Neural crest cell (in vitro differentiated cells): Measurements from ENCODE around the gene PEX5L. TPM values are rescaled to one million over a fixed set of nuclear protein-coding genes. Genes with fewer than 3 reads are reported as not detected.

Experiments used
- DNase-seq: peaks from one replicate; pipeline ENCODE4 v3.0.0; 2021; ENCODE audit warnings: low read depth, mixed read lengths, low spot score
- H3K27ac Mint-ChIP-seq: one replicate; pipeline ENCODE4 v1.8.0; 2021; ENCODE audit warnings: mild to moderate bottlenecking, mixed read lengths; ENCODE audit not compliant: unreplicated experiment
- H3K27me3 Mint-ChIP-seq: 2 replicates; pipeline ENCODE4 v1.8.0; 2021; ENCODE audit warnings: low read depth, mild to moderate bottlenecking, mixed read lengths
- H3K36me3 Mint-ChIP-seq: 2 replicates; pipeline ENCODE4 v1.8.0; 2021; ENCODE audit warnings: low read depth, mild to moderate bottlenecking, mixed read lengths
- H3K4me1 Mint-ChIP-seq: 2 replicates; pipeline ENCODE4 v1.8.0; 2021; ENCODE audit warnings: mixed read lengths
- H3K4me3 Mint-ChIP-seq: one replicate; pipeline ENCODE4 v1.8.0; 2021; ENCODE audit warnings: mild to moderate bottlenecking, mixed read lengths
- H3K9me3 Mint-ChIP-seq: 2 replicates; pipeline ENCODE4 v1.8.0; 2021; ENCODE audit warnings: mixed read lengths
- total RNA-seq: library from RNA; stranded (reverse); gene quantifications from 2 replicates; pipeline ENCODE4 v1.2.1, GENCODE V29; 2021
- TF ChIP-seq, protein P1 (sequence below): fragments of 200-600 bp; sonication (generic); conservative IDR thresholded peaks from 2 replicates; pipeline ENCODE4 v1.5.0; 2021; ENCODE audit warnings: antibody characterized with exemption, mild to moderate bottlenecking

The PEX5L gene
- total RNA-seq, 1 donor from 2014 or later, result 0.96 TPM

DNA sequence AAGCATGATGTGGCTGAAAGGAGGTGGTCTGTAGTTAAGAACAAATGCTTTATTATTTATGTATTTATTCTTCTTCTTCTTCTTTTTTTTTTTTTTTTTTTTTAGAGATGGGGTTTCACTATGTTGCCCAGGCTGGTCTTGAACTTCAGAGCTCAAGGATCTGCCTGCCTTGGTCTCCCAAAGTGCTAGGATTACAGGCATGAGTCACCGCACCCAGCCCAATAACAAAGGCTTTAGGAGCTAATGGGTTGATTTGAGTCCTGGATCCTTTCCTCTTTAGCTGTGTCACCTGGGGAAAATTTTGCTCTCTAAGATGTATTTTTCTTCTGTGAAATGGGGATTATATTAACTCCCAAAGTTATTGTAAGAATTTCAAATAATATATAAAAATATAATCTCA, 168.8 kb downstream of the PEX5L start:
- DNase-seq, result no peak
- no peaks in the 10 kb centered on the region for H3K4me1 Mint-ChIP-seq

DNA sequence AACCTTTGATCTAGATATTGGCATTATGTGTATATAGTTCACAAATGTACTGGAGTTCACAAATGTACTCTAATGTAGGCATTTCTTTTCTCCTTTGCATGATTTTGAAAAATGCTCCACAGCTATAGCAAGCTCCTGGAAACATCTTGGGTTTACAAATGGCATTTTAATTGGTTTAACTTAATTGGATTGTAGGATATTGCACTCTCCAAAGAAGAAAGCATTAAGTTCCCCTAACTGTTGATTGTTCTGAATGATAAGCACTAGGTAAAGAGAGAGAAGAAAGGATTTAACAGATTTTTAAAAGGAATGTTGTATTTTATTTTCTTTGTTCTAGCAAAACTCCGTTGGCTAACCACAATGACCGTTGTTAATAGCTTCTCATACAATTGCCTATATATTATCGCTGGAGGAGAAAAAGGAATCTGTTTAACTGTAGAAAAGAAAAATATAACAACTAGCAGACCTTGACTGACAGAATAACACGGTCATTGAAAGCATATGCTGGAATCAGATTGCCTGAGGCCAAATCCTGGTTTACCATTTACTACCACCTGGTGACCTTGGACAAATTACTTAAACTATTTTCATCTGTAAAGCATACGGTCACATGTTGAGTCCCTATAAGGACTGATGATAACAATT, 170.8 kb downstream of the PEX5L start:
- Mint-ChIP-seq H3K9me3 (peaks cover 2% of the 10 kb centered on the region), H3K27ac (no peak overlapping the region), H3K36me3 (no peaks in the 10 kb centered on the region), H3K4me3 (no peak overlapping the region), H3K4me1 (no peaks in the 10 kb centered on the region), H3K27me3 (no peaks in the 10 kb centered on the region)
- TF ChIP-seq, protein P1, sequence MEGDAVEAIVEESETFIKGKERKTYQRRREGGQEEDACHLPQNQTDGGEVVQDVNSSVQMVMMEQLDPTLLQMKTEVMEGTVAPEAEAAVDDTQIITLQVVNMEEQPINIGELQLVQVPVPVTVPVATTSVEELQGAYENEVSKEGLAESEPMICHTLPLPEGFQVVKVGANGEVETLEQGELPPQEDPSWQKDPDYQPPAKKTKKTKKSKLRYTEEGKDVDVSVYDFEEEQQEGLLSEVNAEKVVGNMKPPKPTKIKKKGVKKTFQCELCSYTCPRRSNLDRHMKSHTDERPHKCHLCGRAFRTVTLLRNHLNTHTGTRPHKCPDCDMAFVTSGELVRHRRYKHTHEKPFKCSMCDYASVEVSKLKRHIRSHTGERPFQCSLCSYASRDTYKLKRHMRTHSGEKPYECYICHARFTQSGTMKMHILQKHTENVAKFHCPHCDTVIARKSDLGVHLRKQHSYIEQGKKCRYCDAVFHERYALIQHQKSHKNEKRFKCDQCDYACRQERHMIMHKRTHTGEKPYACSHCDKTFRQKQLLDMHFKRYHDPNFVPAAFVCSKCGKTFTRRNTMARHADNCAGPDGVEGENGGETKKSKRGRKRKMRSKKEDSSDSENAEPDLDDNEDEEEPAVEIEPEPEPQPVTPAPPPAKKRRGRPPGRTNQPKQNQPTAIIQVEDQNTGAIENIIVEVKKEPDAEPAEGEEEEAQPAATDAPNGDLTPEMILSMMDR, result no peak
- DNase-seq, result no peak

More for the DNA sequence above, 168.8 kb downstream of the PEX5L start:
- Mint-ChIP-seq H3K9me3 (peaks cover 2% of the 10 kb centered on the region), H3K27me3 (no peaks in the 10 kb centered on the region), H3K4me3 (no peak overlapping the region), H3K27ac (no peak overlapping the region), H3K36me3 (no peaks in the 10 kb centered on the region)
- TF ChIP-seq, protein P1, result no peak

DNA sequence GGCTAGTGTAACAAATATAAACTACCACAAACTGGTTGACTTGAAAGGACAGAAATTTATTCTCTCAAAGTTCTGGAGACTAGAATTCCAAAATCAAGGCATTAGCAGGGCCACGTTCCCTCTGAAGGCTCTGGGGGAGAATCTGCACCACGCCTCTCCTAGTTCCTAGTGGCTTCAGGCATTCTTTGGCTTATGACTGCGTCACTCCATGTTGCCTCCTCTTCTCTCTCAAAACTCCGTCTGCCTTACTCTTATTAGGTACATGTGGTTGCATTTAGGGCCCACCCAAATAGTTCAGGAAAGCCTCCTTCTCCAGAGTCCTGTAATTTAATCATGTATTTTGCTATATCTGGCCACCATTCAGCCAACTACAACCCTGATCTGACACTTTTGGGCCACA, 174.8 kb downstream of the PEX5L start:
- Mint-ChIP-seq H3K4me3 (no peak overlapping the region), H3K36me3 (no peaks in the 10 kb centered on the region), H3K27me3 (no peaks in the 10 kb centered on the region), H3K9me3 (peaks cover 2% of the 10 kb centered on the region), H3K4me1 (no peaks in the 10 kb centered on the region), H3K27ac (no peak overlapping the region)
- DNase-seq, result no peak
- TF ChIP-seq, protein P1, result no peak

DNA sequence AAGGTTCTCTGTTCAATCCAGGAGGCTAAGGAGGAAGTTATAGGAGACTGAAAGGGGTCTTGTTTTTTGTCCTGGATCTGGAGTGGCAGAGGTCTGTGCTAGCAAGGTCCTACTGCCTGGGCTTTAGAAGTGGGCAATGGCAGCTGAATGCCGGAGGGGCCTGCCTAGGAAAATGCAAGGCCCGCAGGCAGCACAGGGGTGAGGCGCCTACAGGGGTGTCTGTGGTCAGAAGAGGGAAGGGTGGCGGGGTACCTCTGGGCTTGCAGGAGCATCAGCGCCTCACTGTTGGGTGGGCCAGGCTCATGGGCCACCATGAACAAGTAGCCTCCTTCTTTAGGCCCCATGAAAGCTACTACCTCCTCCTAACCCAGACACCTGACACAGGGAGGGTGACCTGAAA, 175.4 kb downstream of the PEX5L start:
- Mint-ChIP-seq H3K36me3 (no peaks in the 10 kb centered on the region), H3K4me1 (no peaks in the 10 kb centered on the region), H3K9me3 (peaks cover 2% of the 10 kb centered on the region), H3K27me3 (no peaks in the 10 kb centered on the region), H3K27ac (no peak overlapping the region), H3K4me3 (no peak overlapping the region)
- TF ChIP-seq, protein P1, result no peak
- no peak for DNase-seq

DNA sequence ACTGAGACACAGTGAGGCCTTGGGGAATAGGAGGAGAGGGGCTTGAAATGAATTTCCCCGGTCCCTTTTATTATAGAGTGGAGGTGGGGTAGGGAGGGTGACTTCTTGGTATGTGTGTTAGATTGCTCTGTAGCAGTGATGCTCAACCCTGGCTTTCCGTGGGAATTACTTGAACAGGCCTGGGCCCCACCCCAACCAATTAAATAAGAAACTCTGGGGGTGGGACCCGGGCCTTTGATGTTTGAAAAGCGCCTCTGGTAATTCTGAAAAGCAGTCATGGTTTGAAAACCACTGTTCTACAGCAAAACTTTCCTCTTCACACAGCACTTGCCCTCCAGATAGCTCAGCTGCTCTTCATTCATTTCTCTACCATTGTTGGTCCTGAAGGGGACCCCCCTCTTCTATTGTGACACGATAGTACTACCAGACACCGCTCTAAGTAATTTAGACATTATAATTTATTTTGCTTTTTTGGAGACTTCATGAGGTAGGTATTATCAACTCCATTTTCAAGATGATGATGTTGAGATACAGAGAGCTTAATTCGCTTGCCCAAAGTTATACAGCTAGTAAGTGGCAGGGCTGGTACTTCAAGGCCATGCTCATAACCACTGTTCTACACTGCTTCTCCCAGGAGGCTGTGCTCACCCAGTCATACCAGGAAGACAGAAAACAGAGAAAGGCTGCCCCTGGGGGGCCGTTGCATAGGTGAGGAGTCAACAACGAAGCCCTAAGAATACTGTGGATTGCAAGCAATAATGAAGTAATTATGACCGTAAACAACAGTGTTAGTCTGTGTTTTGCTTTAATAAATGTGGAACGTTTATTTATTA, 176.2 kb downstream of the PEX5L start:
- no peaks in the 10 kb centered on the region for H3K4me1 Mint-ChIP-seq
- H3K9me3 Mint-ChIP-seq, result peaks cover 2% of the 10 kb centered on the region
- H3K27me3 Mint-ChIP-seq, result no peaks in the 10 kb centered on the region
- H3K36me3 Mint-ChIP-seq, result no peaks in the 10 kb centered on the region
- TF ChIP-seq, protein P1, result no peak
- no peak for DNase-seq
- no peak overlapping the region for H3K27ac Mint-ChIP-seq
- no peak overlapping the region for H3K4me3 Mint-ChIP-seq
